HFFc6 (cell line): ENCODE data around the gene EVPLL. TPM values are rescaled to one million over a fixed set of nuclear protein-coding genes. Genes with fewer than 3 reads are reported as not detected.
"Not testable (repeated sequence)": the region's sequence is repeated elsewhere in the genome, so short reads cannot be mapped to it uniquely, and the experiment has no call there.

Experiments
- DNase-seq: peaks from one replicate; pipeline ENCODE4 v3.0.0-alpha.2; 2018
- H3K27ac Mint-ChIP-seq: 2 replicates; pipeline ENCODE4 v1.8.0; 2020; ENCODE audit warnings: mild to moderate bottlenecking, mixed read lengths
- H3K27me3 Mint-ChIP-seq: 2 replicates; pipeline ENCODE4 v1.8.0; 2021; ENCODE audit warnings: mild to moderate bottlenecking, moderate library complexity, mixed read lengths; ENCODE audit not compliant: insufficient read depth
- H3K36me3 Mint-ChIP-seq: 2 replicates; pipeline ENCODE4 v1.8.0; 2021; ENCODE audit warnings: low read depth, mixed read lengths
- H3K4me1 Mint-ChIP-seq: 2 replicates; pipeline ENCODE4 v1.8.0; 2020; ENCODE audit warnings: low read depth, mixed read lengths
- H3K4me3 Mint-ChIP-seq: 2 replicates; pipeline ENCODE4 v1.8.0; 2020; ENCODE audit warnings: mild to moderate bottlenecking, moderate library complexity, mixed read lengths
- H3K9me3 Mint-ChIP-seq: 2 replicates; pipeline ENCODE4 v1.8.0; 2020; ENCODE audit warnings: mild to moderate bottlenecking, mixed read lengths
- CTCF ChIP-seq: fragments of 200-600 bp; sonication (generic); IDR thresholded peaks from 2 replicates; pipeline ENCODE4 v1.5.0; 2021; ENCODE audit warnings: antibody characterized with exemption, mild to moderate bottlenecking
- total RNA-seq, 6 experiments: library from RNA; stranded (reverse); fragmentation: NEBNext Ultra II Directional; extraction: Animal tissue kit (Norgen Biotek cat#: 25700); gene quantifications; 2 replicates in 1 of 6; 3 replicates in 5 of 6; pipeline ENCODE4 v1.2.3, GENCODE V29; 2021

Gene EVPLL
- total RNA-seq, 6 experiments from 2014 or later = not detected

DNA sequence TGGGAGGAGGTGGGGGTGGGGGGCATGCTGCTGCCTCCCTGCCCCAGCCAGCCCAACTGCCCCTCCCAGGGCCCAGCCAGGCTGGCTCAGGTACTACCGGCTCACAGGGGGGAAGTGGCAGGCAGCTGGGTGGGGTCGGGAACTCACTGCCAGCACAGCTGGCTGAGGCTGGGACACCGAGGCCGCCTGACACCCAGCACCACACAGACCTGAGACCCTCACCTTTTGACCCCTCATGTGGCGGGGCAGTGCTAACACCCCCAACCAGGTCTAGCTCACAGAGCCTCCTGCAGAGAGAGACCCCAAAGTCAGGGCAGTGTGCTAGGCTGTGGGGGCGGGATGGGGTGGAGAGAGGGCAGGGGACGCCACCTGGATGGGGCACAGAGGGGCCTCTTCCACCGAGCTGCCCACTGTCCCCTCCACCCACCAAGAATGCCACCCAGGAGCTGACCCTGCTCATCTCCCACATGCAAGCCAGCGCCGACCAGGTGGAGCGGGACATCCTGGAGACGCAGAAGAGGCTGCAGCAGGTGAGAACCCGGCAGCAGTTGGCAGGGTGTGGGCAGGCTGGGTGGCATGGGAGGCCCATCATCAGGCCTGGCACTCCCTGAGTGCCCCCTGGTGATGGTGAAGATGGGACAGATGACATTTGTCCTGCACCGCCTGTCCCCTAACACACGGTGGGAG, 3.0 kb downstream of the EVPLL start:
- no peaks in the 10 kb centered on the region; the same call in 1 of the 2 replicates for H3K9me3 Mint-ChIP-seq
- no peak overlapping the region for H3K4me3 Mint-ChIP-seq
- no peaks in the 10 kb centered on the region for H3K36me3 Mint-ChIP-seq
- H3K27ac Mint-ChIP-seq = no peak overlapping the region
- H3K4me1 Mint-ChIP-seq = no peaks in the 10 kb centered on the region
- no peak for TF ChIP-seq CTCF
- DNase-seq = no peak
- H3K27me3 Mint-ChIP-seq = peaks cover 12% of the 10 kb centered on the region

GRCh38 chr17:18381158-18381952, 3.8 kb downstream of the EVPLL start:
- Mint-ChIP-seq H3K4me3 (no peak overlapping the region), H3K4me1 (no peaks in the 10 kb centered on the region), H3K36me3 (no peaks in the 10 kb centered on the region), H3K27ac (no peak overlapping the region), H3K9me3 (no peaks in the 10 kb centered on the region), H3K27me3 (peaks cover 14% of the 10 kb centered on the region)
- no peak for TF ChIP-seq CTCF
- no peak for DNase-seq

DNA sequence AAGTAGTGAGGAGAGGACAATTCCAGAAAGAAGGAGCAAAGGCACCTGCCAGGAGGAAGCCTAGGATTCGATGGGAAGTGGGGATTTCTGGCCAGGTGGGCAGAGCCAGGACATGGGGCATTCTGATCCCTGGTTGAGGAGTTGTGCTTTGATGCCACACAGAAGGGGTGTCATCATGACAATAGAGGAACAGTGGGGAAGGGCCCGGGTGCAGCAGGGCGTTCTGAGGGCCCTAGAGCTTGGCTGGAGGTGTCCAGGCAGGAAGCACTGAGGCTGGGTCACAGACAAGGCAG, 4.3 kb downstream of the EVPLL start:
- Mint-ChIP-seq H3K4me3 (no peak overlapping the region), H3K27me3 (peaks cover 18% of the 10 kb centered on the region), H3K36me3 (no peaks in the 10 kb centered on the region), H3K27ac (no peak overlapping the region), H3K4me1 (no peaks in the 10 kb centered on the region), H3K9me3 (no peaks in the 10 kb centered on the region)
- TF ChIP-seq CTCF = no peak
- no peak for DNase-seq

DNA sequence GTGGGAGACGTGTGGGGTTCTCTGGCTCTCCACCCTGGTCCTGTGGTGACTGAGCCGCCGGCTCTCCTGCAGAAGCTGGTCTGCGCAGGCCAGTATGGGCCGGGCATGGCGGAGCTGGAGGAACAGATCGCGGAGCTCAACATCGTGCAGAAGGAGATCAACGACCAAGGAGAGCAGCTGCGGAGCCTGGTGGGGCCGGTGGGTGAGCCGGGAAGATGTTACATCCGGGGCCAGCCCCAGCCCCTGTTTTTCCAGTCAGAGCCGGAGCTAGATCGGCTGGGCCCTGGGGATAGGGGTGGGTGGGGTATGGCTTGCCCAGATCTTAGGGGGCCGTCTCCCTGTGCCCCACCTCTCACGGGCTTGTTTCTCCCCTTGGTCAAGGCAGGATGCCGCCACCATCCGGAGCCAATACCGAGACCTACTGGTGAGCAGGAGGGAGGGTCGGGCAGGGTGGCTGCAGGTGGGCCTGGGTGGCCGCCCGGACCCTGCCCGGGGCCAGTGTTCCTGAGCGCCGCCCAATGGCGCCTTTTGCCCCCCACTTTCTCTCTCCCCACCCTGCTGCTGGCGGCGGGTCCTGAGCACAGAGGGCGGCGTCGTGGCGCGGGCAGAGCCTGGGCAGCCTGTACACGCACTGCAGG, 5.0 kb downstream of the EVPLL start:
- H3K27me3 Mint-ChIP-seq = peaks cover 23% of the 10 kb centered on the region
- no peaks in the 10 kb centered on the region for H3K9me3 Mint-ChIP-seq
- no peaks in the 10 kb centered on the region for H3K36me3 Mint-ChIP-seq
- no peak overlapping the region for H3K27ac Mint-ChIP-seq
- no peak overlapping the region for H3K4me3 Mint-ChIP-seq
- TF ChIP-seq CTCF = no peak
- H3K4me1 Mint-ChIP-seq = no peaks in the 10 kb centered on the region
- DNase-seq = no peak

DNA sequence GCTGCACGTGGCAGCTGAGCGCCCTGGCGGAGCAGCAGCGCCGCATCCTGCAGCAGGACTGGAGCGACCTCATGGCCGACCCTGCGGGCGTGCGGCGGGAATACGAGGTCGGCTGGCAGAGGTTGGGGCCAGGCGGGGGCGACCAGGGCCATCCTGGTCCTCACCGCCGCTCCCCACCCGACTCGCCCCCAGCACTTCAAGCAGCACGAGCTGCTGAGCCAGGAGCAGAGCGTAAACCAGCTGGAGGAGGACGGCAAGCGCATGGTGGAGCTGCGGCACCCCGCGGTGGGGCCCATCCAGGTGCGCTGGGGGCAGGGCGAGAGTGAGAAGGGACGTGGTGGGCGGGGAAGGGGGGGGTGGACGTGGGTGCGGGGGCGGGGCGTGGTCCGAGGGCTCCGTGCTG, 5.5 kb downstream of the EVPLL start:
- not testable (repeated sequence) for H3K27ac Mint-ChIP-seq, H3K4me3 Mint-ChIP-seq, H3K4me1 Mint-ChIP-seq, H3K36me3 Mint-ChIP-seq, H3K9me3 Mint-ChIP-seq, DNase-seq
- H3K27me3 Mint-ChIP-seq = peaks cover 26% of the 10 kb centered on the region

DNA sequence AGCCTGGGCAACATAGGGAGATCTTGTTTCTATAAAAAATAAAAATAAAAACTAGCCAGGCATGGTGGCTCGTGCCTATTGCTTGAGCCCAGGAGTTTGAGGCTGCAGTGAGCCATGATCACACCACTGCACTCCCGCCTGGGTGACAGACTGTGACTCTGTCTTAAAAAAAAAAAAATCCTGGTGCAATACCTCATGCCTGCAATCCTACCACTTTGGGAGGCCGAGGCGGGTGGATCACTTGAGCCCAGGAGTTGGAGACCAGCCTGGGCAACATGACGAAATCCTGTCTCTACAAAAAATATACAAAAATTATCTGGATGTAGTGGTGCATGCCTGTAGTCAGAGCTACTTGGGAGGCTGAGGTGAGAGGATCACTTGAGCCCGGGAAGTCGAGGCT, 6.7 kb downstream of the EVPLL start:
- not testable (repeated sequence) for DNase-seq, H3K27ac Mint-ChIP-seq, H3K36me3 Mint-ChIP-seq, H3K9me3 Mint-ChIP-seq, H3K4me3 Mint-ChIP-seq, H3K4me1 Mint-ChIP-seq
- peaks cover 28% of the 10 kb centered on the region for H3K27me3 Mint-ChIP-seq

DNA sequence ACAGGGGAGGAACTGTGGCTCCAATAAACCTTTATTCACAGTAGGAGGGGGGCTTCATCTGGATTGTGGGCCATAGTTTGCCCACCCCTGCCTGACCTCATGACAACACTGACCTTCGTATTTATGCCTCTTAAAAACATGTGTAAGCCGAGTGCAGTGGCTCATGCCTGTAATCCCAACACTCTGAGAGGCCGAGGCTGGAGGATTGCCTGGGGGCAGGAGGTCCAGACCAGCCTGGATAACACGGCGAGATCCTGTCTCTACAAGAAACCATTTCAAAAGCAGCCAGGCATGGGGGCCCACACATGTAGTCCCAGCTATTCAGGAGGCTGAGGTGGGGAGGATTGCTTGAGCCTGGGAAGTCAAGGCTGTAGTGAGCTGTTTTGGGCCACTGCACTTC, 10.0 kb downstream of the EVPLL start:
- H3K36me3 Mint-ChIP-seq, H3K9me3 Mint-ChIP-seq, H3K4me3 Mint-ChIP-seq, DNase-seq, H3K4me1 Mint-ChIP-seq, H3K27ac Mint-ChIP-seq: not testable (repeated sequence)
- H3K27me3 Mint-ChIP-seq = peaks cover 29% of the 10 kb centered on the region

DNA sequence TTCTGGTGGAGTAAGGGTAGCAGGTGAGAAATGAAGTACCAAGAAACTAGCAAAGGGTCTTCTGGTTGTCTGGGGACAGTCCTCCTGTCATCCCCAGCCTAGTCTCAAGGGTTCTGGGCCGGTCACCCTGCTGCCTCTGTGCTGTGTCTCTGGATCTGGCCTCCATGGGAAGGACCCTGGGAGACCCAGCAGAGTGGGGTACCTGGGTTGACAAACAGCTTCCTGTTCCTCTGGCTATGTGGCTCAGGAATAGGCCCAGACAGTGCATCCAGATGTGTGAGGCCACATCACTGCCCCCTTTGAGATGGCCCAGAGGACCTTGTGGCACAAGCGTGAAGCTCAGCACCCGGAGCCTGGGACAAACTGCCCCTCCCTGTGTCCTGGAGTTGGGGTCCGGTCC, 10.7 kb downstream of the EVPLL start:
- not testable (repeated sequence) for H3K4me1 Mint-ChIP-seq, H3K27ac Mint-ChIP-seq, H3K9me3 Mint-ChIP-seq, DNase-seq, H3K36me3 Mint-ChIP-seq, H3K4me3 Mint-ChIP-seq
- H3K27me3 Mint-ChIP-seq = peaks cover 29% of the 10 kb centered on the region

DNA sequence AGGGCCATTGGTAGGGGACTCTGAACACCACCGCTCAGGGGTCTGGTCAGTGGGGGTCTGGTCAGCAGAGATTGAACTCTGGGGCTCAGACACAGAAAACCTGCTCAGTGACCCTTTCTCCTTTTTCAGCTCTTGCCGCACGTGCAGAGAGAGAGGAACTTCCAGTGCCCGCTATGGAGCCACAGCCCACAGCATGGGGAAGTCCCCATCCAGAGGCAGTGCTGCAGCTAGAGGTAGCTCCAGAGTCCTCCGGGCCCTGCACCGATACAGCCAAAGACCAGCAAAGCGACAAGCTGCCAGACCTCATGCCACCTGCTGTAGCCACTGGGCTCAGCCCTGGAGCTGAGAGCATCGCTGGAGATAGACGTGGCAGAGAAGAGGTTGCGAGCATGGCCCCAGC, 11.2 kb downstream of the EVPLL start:
- peaks cover 29% of the 10 kb centered on the region for H3K27me3 Mint-ChIP-seq
- H3K4me3 Mint-ChIP-seq, H3K36me3 Mint-ChIP-seq, H3K4me1 Mint-ChIP-seq, H3K27ac Mint-ChIP-seq, H3K9me3 Mint-ChIP-seq, DNase-seq: not testable (repeated sequence)
